ENCODE data around the gene TRIP13.

Gene TRIP13

GRCh38 chr5:858726-859125 lies 34.0 kb upstream of the TRIP13 start (continued):
- TF ChIP-seq ZNF565 (CRISPR knock-in tag; conservative IDR thresholded peaks at IDR 0.05; ENCODE audit: low read depth) = no peak
- no peak for TF ChIP-seq POU6F1 (CRISPR knock-in tag; IDR thresholded peaks at IDR 0.05; ENCODE audit: borderline replicate concordance, low read depth)
- TF ChIP-seq ARNTL (CRISPR knock-in tag; IDR thresholded peaks at IDR 0.05; ENCODE audit: borderline replicate concordance, low read depth) = no peak
- TF ChIP-seq RARB (CRISPR knock-in tag; IDR thresholded peaks at IDR 0.05) = no peak
- TF ChIP-seq TCF4 (CRISPR knock-in tag; IDR thresholded peaks at IDR 0.05; ENCODE audit: borderline replicate concordance) = no peak

GRCh38 chr5:859391-859790 lies 33.3 kb upstream of the TRIP13 start:
- no peak for TF ChIP-seq CSRNP3 (CRISPR knock-in tag; IDR thresholded peaks at IDR 0.05)
- TF ChIP-seq SNAI2 (CRISPR knock-in tag; IDR thresholded peaks at IDR 0.05) = no peak
- TF ChIP-seq PPARA (CRISPR knock-in tag; IDR thresholded peaks at IDR 0.05; ENCODE audit: borderline replicate concordance) = no peak
- TF ChIP-seq ARNTL (CRISPR knock-in tag; IDR thresholded peaks at IDR 0.05; ENCODE audit: borderline replicate concordance, low read depth) = no peak
- no peak for TF ChIP-seq ZFP3 (CRISPR knock-in tag; IDR thresholded peaks at IDR 0.05)

GRCh38 chr5:859798-860296 lies 32.8 kb upstream of the TRIP13 start:
- ATAC-seq = no peak
- TF ChIP-seq CSDC2 (CRISPR knock-in tag; IDR thresholded peaks at IDR 0.05) (no peak), ZNF8 (CRISPR knock-in tag; IDR thresholded peaks at IDR 0.05) (no peak), ZFP3 (CRISPR knock-in tag; IDR thresholded peaks at IDR 0.05) (no peak), ZFP30 (CRISPR knock-in tag; IDR thresholded peaks at IDR 0.05) (no peak), ZNF70 (CRISPR knock-in tag; IDR thresholded peaks at IDR 0.05) (no peak), TCF4 (CRISPR knock-in tag; IDR thresholded peaks at IDR 0.05; ENCODE audit: borderline replicate concordance) (no peak), ISL1 (CRISPR knock-in tag; IDR thresholded peaks at IDR 0.05) (no peak), GLIS3 (CRISPR knock-in tag; IDR thresholded peaks at IDR 0.05) (no peak), ESRRG (CRISPR knock-in tag; IDR thresholded peaks at IDR 0.05) (no peak), RARB (CRISPR knock-in tag; IDR thresholded peaks at IDR 0.05) (no peak), PATZ1 (CRISPR knock-in tag; IDR thresholded peaks at IDR 0.05; ENCODE audit: borderline replicate concordance) (no peak), TOX (CRISPR knock-in tag; IDR thresholded peaks at IDR 0.05; ENCODE audit: borderline replicate concordance) (no peak), ZC3H10 (CRISPR knock-in tag; IDR thresholded peaks at IDR 0.05) (no peak), CSRNP3 (CRISPR knock-in tag; IDR thresholded peaks at IDR 0.05) (no peak), BACH2 (CRISPR knock-in tag; IDR thresholded peaks at IDR 0.05; ENCODE audit: borderline replicate concordance) (no peak)

More at GRCh38 chr5:859391-859790, 33.3 kb upstream of the TRIP13 start:
- no peak for ATAC-seq

- TF ChIP-seq TCF4 (CRISPR knock-in tag; IDR thresholded peaks at IDR 0.05; ENCODE audit: borderline replicate concordance) = no peak
- TF ChIP-seq BACH2 (CRISPR knock-in tag; IDR thresholded peaks at IDR 0.05; ENCODE audit: borderline replicate concordance) = no peak
- no peak for TF ChIP-seq POU6F1 (CRISPR knock-in tag; IDR thresholded peaks at IDR 0.05; ENCODE audit: borderline replicate concordance, low read depth)
- TF ChIP-seq ZNF70 (CRISPR knock-in tag; IDR thresholded peaks at IDR 0.05) = no peak
- TF ChIP-seq ZFP3 (CRISPR knock-in tag; IDR thresholded peaks at IDR 0.05) = no peak
- no peak for TF ChIP-seq ZC3H10 (CRISPR knock-in tag; IDR thresholded peaks at IDR 0.05)
- TF ChIP-seq OSR1 (CRISPR knock-in tag; IDR thresholded peaks at IDR 0.05) = no peak
- no peak for TF ChIP-seq GLIS3 (CRISPR knock-in tag; IDR thresholded peaks at IDR 0.05)
- no peak for TF ChIP-seq PPARA (CRISPR knock-in tag; IDR thresholded peaks at IDR 0.05; ENCODE audit: borderline replicate concordance)
- no peak for TF ChIP-seq CREB5 (CRISPR knock-in tag; IDR thresholded peaks at IDR 0.05; ENCODE audit: low read depth)
- TF ChIP-seq ESRRG (CRISPR knock-in tag; IDR thresholded peaks at IDR 0.05) = no peak
- no peak for TF ChIP-seq CSDC2 (CRISPR knock-in tag; IDR thresholded peaks at IDR 0.05)
- no peak for TF ChIP-seq RARB (CRISPR knock-in tag; IDR thresholded peaks at IDR 0.05)
- no peak for ATAC-seq
Measured at GRCh38 chr5:860506-861150, 32.1 kb upstream of the TRIP13 start.
